Stimulated activated CD4-positive, alpha-beta T cell treated with anti-CD3 and anti-CD28 coated beads, Interleukin-12 subunit alpha, Interleukin-12 subunit beta, amount 100 ng/mL, for 48 hours (primary cell): ENCODE measurements around the gene APOL1.
"Not testable (repeated sequence)": the region's sequence is repeated elsewhere in the genome, so short reads cannot be mapped to it uniquely, and the experiment has no call there.

Experiments used
- DNase-seq, 3 donors: peaks; one replicate each; pipeline ENCODE4 v3.0.0-alpha.2; 2020; ENCODE audit warnings: low read depth in 2 of 3, low spot score in 1 of 3

The APOL1 gene

DNA sequence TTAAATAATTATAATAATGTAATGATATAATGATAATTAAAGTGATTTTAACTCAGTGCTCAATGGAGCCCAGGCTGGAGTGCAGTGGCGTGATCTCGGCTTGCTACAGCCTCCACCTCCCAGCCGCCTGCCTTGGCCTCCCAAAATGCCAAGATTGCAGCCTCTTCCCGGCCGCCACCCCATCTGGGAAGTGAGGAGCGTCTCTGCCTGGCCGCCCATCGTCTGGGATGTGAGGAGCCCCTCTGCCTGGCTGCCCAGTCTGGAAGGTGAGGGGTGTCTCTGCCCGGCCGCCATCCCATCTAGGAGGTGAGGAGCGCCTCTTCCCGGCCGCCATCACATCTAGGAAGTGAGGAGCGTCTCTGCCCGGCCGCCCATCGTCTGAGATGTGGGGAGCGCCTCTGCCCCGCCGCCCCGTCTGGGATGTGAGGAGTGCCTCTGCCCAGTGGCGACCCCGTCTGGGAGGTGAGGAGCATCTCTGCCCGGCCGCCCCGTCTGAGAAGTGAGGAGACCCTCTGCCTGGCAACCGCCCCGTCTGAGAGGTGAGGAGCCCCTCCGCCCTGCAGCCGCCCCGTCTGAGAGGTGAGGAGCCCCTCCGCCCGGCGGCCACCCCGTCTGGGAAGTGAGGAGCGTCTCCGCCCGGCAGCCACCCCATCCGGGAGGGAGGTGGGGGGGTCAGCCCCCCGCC is 37.6 kb downstream of the APOL1 start:
- not testable (repeated sequence) for DNase-seq

DNA sequence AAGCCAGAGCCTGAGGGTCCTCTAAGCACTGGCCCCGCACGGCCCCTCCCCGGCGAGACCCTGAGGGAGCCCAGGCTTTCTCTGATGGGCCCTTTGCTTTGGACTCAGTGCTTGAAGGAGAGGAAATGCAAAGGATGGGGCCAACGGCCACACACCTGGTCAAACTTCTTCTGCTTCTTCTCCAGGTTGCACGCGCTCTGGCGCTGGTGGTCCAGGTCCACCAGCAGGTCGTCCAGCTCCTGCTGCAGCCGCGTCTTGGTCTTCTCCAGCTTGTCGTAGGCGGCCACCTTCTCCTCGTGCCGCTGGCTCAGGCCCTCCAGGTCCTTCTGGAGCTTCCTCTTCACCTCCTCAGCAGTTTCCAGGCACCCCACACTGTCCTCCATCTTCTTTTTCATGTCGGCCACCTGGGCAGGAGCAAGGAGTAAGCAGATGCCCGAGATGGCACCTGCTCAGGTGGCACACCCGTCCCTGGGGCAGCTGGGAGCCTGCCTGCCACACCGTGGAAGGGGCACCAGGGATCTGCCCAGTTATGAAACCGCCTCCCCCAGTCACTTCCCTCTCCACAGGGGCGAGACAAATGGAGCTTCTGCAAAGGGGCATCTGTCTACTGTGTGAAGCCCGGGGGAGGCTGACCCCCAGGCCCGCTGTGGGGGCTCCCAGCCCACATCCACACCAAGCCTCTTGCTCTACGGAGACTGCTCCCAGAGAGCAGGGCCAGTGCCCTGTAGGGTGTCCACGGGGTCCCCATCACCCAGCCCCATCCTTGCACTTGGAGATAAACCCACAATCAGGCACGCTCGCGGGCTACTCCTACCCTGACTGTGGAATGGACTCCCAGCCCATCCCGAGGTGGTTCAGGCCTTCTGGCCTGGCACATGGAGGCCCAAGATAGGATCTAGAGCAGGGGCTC is 39.2 kb downstream of the APOL1 start:
- no peak for DNase-seq

- DNase-seq, result no peak
Measured at GRCh38 chr22:36292823-36293530, 40.0 kb downstream of the APOL1 start.

DNA sequence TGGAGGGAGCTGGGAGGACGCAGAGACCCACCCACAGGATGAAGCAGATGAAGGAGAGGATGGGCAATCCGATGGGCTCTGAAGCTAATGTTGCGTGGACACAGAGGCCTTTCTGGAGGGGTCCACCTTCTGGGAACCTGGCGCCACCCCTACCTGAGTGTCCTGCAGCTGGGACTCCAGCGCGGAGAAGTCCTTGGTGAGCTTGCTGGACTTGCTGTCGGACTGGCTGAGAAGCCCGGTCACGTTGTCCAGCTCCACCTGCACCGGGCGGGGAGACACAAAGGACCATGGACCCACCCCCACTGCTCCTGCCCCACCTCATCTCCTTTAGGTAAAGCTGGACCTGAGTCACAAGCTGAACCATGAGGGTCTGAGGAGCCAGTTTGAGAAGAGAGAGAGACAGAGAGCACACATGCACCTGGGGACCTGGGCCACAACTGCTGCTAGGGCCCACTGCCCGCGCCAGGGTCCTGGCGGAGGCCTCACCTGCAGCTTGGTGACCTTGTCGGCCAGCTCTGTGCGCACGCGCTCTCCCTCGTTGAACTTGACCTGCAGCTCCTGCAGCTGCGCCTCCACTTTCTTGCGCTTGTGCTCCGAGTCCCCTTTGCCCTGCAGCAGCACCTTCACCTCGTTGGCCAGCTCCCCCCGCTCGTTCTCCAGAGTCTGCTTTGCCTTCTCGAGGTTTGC is 40.8 kb downstream of the APOL1 start:
- no peak for DNase-seq

DNA sequence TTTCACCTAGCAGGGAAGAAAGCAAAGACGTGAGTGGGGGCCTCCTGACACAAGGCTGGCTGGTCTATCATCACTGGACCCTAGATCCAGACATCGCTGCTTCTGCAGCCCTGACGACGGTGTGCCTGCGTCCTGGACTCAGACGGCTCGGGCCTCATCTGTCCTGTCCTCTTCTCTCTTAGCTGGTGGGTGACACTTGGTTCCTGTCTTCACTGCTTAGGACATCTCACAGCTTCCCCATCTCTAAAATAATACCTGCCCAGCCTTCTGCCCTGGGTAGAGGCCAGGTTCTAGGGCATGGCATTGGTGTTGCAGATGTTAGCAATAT is 41.3 kb downstream of the APOL1 start:
- DNase-seq, result no peak

DNA sequence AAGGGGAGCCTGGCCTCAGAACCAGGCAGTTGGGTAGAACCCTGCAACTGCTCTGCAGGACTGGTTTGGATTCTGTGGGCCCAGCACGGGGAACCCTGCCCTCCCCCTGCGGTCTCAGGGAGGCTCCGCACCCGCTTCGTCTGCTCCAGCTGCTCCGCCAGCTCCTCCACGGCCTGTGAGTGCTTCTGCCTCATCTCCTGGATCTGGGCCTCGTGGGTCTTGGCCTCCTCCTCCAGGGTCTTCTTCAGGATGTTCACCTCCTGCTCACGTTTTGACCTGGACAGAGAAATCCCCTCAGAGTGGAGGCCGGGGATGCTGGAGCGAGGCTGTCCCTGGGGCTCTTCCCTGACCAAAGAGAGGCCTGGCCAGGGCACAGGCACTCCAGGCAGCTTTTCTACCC is 41.9 kb downstream of the APOL1 start:
- DNase-seq, result no peak

DNA sequence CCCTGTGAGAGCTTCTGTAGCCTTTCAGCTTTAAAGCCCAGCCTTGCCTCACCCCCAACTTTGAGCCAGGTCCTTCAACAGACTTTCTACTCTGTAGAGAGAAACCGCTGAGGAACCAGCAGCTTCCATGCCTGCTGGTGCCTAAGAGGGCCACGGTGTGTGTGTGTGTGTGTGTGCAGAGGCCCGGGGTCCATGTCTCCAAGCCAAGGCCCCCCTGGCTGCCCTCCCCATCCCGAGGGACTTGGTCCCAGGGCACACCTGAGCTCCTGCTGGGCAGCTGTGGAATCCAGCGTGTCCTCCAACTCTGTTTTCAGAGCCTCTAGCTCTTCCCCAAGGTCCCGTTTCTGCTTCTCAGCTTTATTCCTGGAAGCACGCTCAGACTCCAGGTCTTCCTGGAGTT is 42.3 kb downstream of the APOL1 start:
- no peak for DNase-seq

- DNase-seq, result no peak
Measured at GRCh38 chr22:36296690-36297089, 43.8 kb downstream of the APOL1 start.

- DNase-seq, result no peak
Measured at GRCh38 chr22:36297568-36297967, 44.6 kb downstream of the APOL1 start.

DNA sequence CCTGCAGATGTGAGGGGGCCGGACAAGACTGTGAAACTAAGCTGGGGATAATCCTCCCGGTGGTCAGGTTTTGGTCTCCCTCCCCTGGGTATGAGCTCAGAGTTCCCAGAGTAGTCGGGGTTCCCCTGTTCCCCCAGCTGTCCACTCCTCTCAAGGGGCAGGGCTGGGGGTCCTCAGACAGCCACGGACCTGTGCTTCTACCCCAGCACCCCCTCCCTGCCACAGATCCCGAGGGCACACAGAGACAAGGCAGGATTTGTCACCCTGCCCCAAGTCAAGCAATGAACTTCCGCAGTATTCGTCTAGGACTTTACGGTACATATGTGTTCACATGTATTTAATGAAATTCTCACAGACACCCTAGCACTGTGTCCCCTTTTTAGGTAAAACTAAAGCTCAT is 45.2 kb downstream of the APOL1 start:
- no peak for DNase-seq

DNA sequence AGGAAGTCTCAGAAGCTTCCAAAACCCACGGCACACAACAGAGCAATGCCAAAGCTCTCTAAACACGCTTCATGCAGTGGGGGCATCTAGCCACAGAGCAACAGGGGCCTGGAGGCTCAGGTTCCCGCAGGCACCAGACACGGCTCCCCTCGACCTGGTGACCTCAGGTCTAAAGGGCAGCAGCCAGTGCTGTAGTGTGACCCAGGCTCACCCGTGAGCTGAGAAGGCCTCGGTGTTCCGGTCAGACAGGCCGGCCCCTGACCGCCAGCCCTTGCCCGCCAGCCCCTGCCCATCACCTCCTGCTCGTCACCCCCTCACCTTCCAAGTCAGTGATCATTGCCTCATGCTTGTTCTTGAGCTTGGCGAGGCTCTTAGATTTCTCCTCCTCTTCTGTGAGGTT is 45.7 kb downstream of the APOL1 start:
- DNase-seq, result no peak

GRCh38 chr22:36299295-36299694 is 46.4 kb downstream of the APOL1 start:
- DNase-seq, result no peak

DNA sequence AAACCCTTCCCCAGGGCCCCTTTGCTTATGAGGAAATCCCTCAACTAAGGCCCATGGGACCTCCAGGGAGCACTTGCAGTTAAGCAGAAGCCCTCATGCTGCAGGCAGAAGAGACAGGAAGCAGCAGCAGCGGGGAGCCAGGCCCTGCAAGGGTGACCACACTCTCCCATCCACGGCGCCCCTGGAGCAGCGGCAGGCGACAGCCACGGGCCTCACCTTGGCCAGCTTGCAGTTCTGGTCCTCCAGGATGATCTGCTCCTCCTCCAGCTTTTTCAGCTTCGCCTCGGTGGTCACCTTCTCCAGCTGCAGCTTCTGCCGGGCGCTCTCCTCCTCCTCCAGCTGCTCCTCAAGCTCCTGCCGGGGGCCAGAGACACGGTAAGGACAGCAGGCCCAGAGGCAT is 47.0 kb downstream of the APOL1 start:
- no peak for DNase-seq

DNA sequence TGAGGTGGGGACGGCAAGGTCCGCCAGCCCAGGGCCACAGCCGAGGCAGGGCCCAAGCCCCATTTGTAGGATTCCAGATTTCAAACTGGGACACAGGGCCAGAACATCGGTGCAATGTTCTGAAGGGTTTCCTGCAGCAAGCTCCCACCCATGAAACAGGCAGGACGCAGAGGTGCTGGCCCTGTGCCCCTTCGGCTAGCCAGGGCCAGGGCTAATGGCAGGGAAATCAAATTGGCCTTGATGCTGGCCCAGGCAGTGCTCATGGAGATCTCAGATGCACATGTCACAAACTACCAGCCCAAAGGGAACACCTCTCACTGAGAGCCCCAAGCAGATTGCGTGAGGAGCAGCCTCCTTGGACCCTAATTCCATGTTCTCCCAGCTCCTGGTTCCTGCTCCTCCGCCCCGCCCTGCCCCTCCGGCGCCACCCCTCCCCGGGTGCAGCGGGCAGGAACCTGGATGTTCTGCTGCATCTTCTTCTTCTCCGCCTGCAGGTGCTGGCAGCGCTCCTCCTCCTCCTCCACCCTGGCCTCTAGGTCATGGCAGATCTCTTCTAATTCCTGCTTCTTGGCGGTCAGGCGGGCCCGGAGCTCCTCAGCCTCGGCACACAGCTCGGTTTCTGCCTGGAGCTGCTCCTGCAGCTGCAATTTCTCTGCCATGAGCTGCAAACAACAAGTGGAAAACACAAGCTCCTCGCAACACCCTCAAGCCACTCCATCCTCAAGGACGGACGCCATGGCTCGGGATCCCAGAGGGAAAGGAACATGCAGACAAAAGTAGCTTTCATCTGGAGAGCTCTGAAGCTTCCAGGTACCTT is 47.7 kb downstream of the APOL1 start:
- DNase-seq, result no peak

- DNase-seq, result peak; percentile 66 to 72 (median 67)
Measured at GRCh38 chr22:36301384-36301828, 48.5 kb downstream of the APOL1 start.

- no peak for DNase-seq
Measured at GRCh38 chr22:36301851-36302250, 48.9 kb downstream of the APOL1 start.

GRCh38 chr22:36302439-36303114 is 49.6 kb downstream of the APOL1 start:
- no peak for DNase-seq

GRCh38 chr22:36303115-36303467 is 50.2 kb downstream of the APOL1 start:
- no peak for DNase-seq

GRCh38 chr22:36303874-36304273 is 50.9 kb downstream of the APOL1 start:
- no peak for DNase-seq

DNA sequence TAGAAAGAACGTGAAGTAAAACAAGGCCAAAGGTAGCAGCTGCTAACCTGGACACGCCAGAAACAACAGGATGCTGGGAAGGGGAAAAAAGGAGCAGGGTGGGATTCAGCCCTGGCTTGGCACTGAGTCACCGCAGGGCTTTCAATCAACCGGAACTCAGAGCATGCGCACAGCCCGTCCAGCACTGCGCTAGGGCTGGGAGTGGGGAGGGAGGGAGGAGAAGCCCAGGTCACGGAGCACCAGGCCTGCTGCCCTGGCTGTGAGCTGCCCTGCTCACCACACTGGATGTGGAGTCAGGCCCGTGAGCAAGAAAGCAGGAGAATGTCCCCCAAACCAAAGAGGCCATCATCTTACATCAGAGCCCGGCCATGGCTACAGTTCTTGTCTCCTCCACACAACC is 51.5 kb downstream of the APOL1 start:
- DNase-seq, result no peak
